Bone marrow (tissue), 2 donors: ENCODE data around the gene RABGGTA.
"Not testable (repeated sequence)": the region's sequence is repeated elsewhere in the genome, so short reads cannot be mapped to it uniquely, and the experiment has no call there.

ENCODE experiments used
- DNase-seq, 2 donors: peaks; one replicate each; lab custom pipeline; 2025; lab: John Stamatoyannopoulos, UW

Gene RABGGTA

GRCh38 chr14:24240110-24240918 lies 31.1 kb downstream of the RABGGTA start:
- no peak for DNase-seq

GRCh38 chr14:24238527-24239037 lies 32.8 kb downstream of the RABGGTA start:
- DNase-seq: no peak

- DNase-seq: no peak
Measured at GRCh38 chr14:24238123-24238522, 33.3 kb downstream of the RABGGTA start.

- DNase-seq: no peak
Measured at GRCh38 chr14:24237463-24237955, 33.9 kb downstream of the RABGGTA start.

GRCh38 chr14:24236689-24237462 lies 34.5 kb downstream of the RABGGTA start:
- DNase-seq: no peak

GRCh38 chr14:24235804-24236688 lies 35.4 kb downstream of the RABGGTA start:
- no peak for DNase-seq

- no peak for DNase-seq
Measured at GRCh38 chr14:24234095-24235005, 37.0 kb downstream of the RABGGTA start.

GRCh38 chr14:24233538-24233866 lies 37.9 kb downstream of the RABGGTA start:
- no peak for DNase-seq

GRCh38 chr14:24232645-24233537 lies 38.5 kb downstream of the RABGGTA start, which contains the start of gene GMPR2:
TSS of gene GMPR2 (plus strand) at chr14:24232929. CDS start at chr14:24233254, 325 bp downstream.
- no peak for DNase-seq

GRCh38 chr14:24232121-24232644 lies 39.2 kb downstream of the RABGGTA start, which contains the start of gene NEDD8:
TSS of gene NEDD8 (minus strand) at chr14:24232367. CDS start at chr14:24232267, 100 bp downstream.
- peak; percentile 86 to 92 for DNase-seq

- no peak for DNase-seq
Measured at GRCh38 chr14:24231263-24232120, 39.9 kb downstream of the RABGGTA start.

GRCh38 chr14:24228902-24229301 lies 42.5 kb downstream of the RABGGTA start:
- no peak for DNase-seq

- DNase-seq: no peak
Measured at GRCh38 chr14:24226473-24226872, 44.9 kb downstream of the RABGGTA start.

- no peak for DNase-seq
Measured at GRCh38 chr14:24224618-24225071, 46.8 kb downstream of the RABGGTA start.

GRCh38 chr14:24222987-24223386 lies 48.4 kb downstream of the RABGGTA start:
- DNase-seq: not testable (repeated sequence)

GRCh38 chr14:24219521-24219920 lies 51.9 kb downstream of the RABGGTA start:
- no peak for DNase-seq

- DNase-seq: no peak
Measured at GRCh38 chr14:24219080-24219479, 52.3 kb downstream of the RABGGTA start.

GRCh38 chr14:24216876-24217275 lies 54.5 kb downstream of the RABGGTA start:
- not testable (repeated sequence) for DNase-seq
